ENCODE results near the gene RWDD3.

DNA sequence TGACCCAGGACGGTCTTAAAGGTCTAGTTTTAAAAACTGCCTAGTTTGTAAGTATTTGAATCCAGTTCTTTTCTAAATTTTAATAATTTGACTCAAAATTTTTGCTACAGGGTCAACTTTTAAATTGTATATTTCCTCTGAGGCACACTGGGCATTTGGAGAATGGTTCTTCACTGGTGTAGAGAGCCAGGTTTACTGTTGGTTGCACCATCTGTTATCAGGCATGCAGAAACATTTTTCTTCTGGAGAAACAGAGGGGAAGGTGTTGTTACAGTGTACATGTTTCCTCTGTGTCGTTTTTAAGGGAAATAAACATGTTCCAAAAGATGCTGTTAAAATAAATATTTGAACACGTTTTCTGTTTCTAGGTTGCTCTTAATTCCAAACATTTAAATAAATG, 39.0 kb upstream of the RWDD3 start:
- TF ChIP-seq ZNF70 (CRISPR knock-in tag; IDR thresholded peaks at IDR 0.05) (no peak), PATZ1 (CRISPR knock-in tag; IDR thresholded peaks at IDR 0.05; ENCODE audit: borderline replicate concordance) (no peak), PPARA (CRISPR knock-in tag; IDR thresholded peaks at IDR 0.05; ENCODE audit: borderline replicate concordance) (no peak), CSDC2 (CRISPR knock-in tag; IDR thresholded peaks at IDR 0.05) (no peak), ZNF8 (CRISPR knock-in tag; IDR thresholded peaks at IDR 0.05) (no peak), BACH2 (CRISPR knock-in tag; IDR thresholded peaks at IDR 0.05; ENCODE audit: borderline replicate concordance) (no peak), RARB (CRISPR knock-in tag; IDR thresholded peaks at IDR 0.05) (no peak), ARNTL (CRISPR knock-in tag; IDR thresholded peaks at IDR 0.05; ENCODE audit: borderline replicate concordance, low read depth) (no peak), TCF4 (CRISPR knock-in tag; IDR thresholded peaks at IDR 0.05; ENCODE audit: borderline replicate concordance) (no peak)

Data from SK-N-SH treated with all-trans-retinoic acid at 6 μM for 48 hours (cell line).